HG03025 (cell line): ENCODE measurements around the gene PTPRD.

Experiments used
- ATAC-seq: cut with Tn5 transposase; IDR thresholded peaks from one replicate; pipeline ENCODE4 v1.9.1; 2021; ENCODE audit warnings: mild to moderate bottlenecking, moderate library complexity; ENCODE audit not compliant: unreplicated experiment, low FRiP score

The PTPRD gene

DNA sequence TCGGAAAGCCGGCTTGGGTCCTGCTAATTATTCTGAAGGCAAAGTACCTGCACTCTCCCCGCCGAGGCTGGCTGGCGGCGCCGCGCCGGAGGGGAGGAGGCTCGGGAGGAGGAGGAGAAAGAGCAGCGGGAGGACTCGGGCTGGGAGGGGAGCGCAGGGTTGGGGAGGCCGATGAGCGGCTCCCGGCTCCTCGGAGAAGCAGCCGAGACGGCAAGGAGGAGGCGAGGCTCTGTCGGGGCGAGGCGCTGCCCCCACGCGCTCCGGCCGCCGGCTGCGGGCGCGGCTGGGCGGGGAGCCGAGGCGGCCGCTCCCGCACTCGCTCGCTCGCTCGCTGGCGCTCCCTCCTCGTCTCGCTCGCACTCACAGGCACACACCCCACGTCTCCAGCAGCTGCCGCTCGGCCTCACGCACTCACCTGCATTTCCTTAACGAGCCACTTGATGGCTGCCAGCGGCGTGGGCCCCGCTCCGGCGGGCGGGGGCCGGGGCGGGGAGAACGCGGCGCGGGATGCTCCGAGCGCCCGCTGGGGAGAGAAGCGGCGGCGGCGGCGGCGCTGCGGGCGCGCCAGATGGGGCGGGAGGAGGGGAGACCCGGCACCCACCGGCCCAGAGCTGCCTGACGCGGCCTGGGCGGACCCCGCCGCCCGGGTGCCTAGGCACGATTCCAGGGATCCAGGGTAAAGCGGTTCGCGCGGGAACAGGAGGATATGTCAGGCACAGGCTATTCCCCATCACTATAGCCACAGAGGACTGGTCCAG lies at the start of gene PTPRD:
Gene PTPRD, minus strand, starts transcription at position 362 of the 758 bp plus-strand sequence.
- ATAC-seq = peak; percentile 97

DNA sequence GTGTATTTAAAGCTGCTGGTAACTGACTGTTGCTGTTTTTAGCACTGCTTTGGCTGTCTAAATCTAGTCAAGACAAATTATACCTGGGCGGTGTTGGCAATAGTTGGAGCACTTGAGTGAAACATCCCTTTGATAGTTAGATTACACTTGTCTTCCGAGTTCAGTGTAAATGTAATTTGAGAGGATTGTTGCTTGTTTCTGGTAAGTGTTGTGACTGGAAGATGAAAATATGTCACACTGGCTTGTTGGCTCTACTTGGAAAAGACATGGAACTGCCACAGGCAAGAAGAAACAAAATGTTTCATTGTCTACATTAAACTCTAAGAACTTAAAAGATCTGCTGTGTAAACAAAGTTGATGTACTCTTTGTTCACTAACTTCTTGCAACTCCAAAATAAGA lies 49.2 kb upstream of the PTPRD start:
- no peak for ATAC-seq

DNA sequence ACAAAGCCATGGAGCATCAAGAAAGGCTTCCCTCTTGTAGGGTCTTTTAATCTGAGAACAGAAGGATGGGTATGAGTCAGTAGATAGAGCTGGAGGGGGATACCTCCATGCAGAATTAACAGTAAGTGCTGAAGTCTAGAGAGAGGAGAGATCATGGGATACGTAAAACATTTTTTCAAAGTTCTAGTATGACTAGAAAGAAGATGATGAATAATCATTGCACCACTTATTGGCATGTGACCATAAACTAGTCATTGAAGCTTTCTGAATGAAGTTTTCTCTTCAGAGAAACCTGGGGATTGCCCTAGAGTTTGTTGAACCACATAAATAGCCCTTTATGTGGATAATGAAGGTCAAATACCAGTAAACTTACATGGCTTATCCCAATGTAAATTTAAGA lies 48.6 kb upstream of the PTPRD start:
- ATAC-seq = no peak

DNA sequence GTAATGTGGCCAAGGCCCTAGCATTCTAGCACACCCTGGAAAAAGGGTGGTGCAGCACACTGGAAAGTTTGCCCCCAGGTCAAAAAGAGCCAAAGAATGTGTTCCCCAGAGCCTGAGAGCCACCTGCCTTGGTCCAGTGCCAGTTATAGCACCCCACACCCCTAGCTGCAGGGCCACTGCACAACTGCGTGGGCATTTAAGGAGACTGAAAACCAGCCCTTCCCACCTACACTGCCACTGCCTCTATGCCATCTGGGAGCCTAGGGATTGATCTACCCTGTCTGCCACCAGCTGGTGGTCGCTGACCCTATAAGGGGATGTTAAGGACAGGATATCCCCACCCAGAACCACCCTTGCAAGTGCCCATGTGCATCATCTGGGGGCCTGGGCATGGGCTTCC lies 38.2 kb upstream of the PTPRD start:
- no peak for ATAC-seq

DNA sequence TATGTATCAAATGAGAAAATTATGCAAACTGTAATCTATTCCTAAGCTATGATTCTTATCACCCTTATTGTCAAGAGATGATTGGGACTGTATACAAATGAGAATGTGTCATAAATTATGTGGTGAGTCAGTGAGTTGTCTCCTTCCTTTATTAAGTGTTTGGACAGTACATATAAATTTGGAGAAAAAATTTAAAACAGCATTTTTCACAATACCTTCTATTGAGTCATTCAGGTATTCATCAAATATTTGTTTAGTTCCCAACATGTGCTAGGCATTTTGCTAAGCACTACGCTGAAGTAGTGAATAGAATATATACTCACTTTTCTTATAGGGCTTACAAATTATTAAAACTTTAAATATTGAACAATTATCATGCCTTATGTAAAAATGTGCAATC lies 36.3 kb upstream of the PTPRD start:
- ATAC-seq = no peak

DNA sequence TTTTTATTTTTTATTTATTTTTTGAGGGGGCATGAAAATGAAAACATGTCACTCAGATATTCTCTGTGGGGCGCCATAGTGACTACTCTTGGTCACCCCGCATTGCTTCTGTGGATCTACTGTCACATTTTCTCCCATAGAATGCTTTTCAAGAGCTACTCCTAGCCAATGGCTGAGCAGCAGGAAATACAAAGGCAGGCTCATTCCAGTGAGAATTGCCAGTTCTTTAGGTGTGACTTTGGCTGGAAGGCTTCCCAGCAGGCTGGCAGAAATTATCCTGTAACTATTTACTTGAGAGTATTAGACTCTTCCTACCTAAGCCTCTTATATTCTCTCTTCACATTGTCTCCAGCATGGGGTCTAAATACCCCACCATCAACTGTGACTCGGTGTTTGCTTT lies 21.0 kb upstream of the PTPRD start:
- no peak for ATAC-seq

DNA sequence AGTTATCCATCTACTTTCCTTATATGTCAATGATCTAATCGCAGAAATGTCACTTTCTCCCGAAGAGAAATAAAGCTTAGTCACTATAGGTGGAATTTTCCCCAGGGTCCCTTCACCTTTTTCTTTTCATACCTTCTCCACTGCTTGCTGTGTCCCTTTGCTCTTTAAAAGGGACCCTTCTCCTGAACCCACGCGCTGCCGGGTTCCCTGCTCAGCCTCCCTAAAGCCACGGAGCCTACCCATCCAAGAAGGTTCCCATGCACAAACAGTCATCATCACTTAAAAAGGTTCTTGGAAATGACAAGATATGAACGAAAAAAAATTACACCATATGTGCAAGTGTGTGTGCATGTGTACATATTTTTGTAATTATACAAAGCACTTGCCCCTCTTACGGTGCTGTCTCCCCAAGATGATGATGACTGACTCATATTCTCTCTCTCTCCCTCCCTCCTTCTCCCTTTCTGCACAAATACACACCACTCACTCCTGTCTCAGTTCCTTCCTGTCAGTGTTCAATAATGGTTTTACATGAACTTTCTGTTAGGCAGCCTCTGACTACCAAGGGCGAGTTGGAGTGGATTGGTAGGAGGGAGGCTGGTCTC lies 1.5 kb upstream of the PTPRD start:
- ATAC-seq = no peak

DNA sequence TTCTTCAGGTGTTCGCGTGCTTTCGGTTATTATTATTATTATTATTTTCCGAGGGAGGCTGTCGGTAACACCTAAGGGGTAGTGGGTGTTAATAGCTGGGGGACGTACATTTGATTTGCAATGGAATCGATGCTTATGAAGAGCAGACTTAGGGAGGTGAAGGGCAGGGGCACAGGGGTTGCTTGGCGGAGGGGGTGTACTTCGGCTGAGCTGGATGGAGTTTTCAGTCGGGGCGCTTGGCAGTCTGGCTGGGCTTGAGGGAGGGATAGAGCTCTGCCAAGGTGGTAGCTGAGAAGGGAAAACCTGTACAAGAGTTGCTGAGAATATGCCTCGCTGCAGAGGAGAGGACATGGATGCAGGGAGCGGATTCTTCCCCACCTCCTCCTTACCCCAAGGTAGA lies 617 bp upstream of the PTPRD start:
- no peak for ATAC-seq

DNA sequence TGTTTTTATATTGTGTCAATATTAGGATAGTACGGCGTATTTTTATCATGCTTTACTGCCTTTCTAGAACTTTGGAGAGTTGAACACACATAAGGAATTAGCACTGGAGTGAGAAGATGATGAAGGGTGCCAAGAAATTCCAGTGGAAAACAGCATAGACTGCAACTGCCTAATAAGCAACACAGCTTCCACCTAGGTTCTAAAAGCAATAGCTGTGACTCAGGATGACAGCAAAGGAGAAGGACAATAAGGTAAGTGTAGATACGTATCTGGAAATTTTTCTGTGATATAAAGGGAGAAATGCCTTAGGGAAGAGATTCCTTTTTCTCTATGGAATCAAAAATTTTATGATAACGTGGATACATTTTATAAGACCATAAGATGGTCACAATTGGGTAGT lies 7.4 kb downstream of the PTPRD start:
- no peak for ATAC-seq

DNA sequence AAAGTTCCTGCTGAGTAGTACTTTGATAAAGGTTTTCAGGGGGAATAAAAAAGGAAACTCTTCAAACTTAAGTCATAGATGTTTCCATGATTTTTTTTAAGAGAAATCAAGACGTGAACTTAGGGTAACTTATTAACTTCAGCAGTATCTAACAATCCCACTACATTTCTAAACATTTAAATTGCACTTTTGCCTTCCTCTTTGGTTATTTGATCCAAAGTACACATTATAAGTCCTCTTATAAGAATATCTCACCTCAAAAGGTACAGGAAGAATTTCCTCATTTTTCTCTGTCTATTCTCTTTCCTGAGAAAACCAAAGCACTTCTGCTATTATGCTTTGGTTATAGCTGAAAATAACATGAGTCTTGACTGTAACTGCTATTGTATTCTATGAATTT lies 7.9 kb downstream of the PTPRD start:
- ATAC-seq = no peak

DNA sequence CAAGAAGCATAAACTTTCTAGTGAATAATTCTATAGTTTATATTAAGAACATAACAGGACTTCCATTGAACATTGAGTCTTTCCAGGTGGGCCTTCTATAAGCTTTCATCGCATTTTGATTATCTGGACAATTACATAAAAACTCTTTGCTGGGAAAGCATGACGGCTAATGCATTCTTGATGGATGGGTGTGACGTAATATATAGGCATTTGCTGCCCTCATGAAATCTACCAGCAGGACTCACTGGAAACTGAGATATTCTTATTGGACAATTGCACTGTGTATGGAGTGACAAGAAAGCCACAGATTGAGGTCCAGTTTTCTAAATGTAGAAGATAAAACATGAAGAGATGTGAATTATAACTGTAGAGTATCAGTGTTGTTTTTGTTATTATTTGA lies 15.0 kb downstream of the PTPRD start:
- no peak for ATAC-seq

DNA sequence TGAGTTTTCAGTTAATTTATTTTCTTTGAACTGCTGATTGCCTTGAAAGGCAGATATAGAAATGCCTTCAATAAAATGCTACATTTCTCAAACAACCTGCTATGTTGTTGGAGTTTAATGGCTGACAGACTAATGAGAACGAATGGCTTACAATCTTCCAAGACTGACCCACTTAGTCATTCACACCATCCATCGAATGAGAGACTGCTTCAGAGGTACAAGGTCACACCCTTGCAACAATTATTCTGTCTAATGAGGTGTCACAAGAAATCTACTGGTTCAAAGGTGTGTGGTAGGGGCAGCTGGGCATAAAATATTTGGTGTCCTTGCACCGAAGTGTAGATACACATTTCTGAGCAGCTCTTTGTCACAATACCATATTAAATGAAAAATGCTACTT lies 18.3 kb downstream of the PTPRD start:
- no peak for ATAC-seq

DNA sequence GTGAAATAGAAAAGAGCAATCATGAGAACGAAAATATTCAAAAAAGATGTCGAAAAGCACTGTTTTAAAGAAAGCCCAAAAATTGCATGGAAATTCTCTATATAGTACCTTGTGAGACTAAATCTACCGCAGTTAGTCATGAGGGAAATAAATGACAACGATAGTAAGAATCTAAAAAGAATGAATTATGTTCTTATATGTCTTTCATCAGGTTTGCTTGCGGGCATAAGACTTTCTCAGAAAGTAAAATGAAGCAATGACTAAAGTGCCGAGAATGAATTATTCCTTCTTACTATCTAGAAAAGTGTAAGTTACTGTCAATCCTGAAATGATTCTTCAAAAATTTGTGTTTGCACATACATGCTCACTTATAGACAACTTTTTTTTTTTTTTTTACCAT lies 26.4 kb downstream of the PTPRD start:
- no peak for ATAC-seq

DNA sequence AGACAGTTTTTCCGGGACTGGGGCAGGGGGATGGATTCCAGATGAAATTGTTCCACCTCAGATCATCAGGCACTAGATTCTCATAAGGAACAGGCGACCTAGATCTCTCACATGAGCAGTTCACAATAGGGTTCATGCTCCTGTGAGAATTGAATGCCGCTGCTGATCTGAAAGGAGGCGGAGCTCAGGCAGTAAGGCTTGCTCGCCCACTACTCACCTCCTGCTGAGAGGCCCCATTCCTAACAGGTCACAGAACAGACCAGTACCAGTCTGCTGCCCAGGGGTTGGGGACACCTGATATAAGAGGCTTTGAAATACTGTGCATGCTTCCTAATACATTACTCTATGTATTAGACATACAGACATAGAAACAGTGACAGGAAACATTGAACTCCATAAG lies 41.1 kb downstream of the PTPRD start:
- ATAC-seq = no peak

DNA sequence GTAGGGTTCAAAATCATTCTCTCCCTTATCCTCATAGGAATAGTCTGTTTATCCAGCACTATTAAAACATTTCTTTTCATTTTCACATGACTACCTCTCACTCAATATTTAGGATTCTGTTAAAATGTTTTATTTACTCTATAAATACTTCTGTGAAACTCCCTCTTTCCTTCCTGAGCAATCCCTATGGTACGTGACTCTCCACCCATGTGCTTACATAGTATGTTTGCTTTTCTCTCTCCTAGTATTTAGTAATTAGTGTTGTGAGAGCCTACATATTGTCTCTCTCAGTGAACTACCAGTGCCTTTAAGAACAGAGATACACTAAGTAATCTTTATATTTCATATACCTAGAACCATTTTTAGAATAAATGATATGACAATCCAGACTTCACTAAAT lies 46.0 kb downstream of the PTPRD start:
- no peak for ATAC-seq

DNA sequence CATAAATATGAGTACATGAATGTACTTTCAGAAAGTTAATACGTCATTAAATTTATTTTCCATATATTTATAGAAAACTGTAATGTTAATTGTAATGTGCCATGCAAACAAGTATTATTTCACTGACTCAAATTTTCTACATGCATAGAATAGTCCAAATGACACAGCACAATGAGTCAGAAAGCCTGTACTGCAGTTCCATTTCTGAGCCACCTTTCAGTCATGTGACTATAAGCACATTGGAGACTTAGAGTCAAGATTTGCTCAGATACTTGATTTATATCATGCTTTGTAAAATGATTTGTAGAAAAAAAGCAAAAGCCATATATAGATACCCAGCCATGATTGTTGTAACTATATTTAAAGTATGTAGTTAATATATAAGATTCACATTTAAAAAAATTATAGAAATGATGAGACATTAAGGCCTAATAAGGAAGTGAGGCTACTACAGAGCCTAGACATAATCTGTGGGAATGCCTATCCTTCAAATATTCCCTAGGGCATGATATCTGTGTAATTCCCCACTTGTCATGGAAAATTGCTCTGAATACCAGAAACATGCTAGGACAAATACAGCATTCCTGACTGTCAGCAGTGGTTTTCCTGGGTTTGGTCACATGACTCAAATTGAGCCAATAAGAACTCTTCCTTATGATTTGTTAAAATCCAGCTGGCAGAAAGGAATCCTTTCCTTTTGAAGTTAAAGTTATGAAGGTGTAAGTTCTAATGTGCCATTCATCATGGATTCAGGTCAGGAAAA lies 50.0 kb downstream of the PTPRD start:
- ATAC-seq = no peak

DNA sequence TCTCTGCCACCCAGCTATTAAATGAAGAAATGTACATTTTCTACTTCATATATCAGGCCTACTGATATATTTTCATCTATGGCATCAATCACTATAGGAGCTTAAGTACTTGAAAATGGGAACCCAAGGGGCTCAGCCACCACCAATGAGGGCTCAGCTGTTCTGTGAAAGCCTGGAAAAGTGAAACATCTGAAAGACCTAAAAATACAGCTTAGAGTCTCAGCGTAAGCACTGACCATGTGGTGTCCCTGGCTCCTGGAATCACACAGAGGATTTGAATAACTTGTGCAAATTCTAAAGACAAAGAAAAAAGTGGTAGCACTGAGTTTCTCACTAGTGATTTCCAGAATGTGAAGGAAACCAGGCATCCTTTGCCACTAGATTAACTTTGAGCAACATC lies 64.5 kb downstream of the PTPRD start:
- ATAC-seq = no peak

DNA sequence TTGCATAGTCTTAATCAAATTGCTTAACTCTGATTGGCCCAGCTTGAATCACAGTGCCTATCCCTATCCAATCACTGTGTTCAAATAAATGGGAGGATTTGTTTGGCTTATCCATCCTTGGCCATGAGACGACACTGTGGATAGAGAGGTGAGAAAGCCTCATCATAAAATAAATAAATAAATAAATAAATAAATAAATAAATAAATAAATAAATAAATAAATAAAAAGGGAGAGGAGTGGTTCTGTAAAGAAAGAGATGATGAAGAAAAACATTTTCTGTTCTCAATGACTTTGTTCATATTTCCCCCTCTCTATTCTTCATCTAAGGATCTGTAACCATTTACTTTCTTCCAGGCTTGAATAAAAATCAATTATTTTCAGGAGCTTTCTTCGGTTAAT lies 74.7 kb downstream of the PTPRD start:
- ATAC-seq = no peak

DNA sequence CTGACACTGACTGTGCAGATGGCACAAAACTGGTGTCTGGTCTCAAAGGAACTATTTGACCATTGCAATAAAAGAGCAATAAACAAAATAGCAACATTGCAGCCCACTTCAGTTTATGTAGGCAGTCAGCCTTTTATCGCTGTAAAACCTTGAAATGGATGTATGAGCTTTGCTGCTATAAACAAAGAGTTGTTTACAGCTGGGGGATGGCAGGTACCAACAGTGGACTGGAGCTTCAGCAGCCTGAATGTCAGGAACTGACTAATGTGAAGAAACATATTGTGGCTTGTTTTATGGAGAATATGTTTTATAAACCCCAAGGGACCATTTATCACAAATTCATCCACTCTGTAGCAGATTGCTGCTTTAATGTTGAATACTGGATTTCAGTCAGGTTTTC lies 78.0 kb downstream of the PTPRD start:
- ATAC-seq = no peak

DNA sequence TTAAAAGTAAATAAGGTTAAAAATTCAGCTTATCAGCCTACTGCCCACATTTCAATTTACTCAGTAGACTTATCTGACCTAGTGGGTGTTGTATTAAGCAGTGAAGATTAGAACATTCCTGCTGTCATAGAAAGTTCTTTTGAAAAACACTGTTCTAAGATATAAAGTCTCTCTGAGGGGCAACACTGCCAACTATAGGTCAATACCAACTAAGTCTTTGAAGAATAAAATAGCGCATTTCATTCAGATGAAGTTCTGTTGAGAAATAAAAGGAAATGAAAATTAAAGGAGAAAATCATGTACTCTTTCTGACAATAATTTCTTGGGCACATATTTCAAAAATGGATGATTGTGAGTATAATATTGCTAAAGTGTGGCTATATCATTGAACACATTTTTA lies 86.8 kb downstream of the PTPRD start:
- ATAC-seq = no peak

DNA sequence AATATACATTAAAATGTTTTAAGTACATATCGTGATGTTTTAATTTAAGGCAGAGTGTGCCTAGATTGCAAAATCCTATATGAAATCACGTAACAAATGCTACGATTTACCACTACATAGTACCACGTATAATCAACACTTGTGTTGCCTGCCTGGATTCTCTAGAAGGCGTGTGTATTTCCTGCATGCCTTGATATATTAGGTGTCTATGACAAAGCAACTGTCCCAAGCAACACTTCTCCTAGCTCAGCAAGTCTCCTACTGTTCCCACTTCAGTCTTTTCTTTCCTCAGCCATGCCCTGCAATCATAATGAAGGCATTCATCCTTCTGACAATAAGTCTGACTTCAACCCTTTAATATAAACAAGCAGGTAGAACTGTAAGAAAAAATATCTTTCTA lies 89.6 kb downstream of the PTPRD start:
- no peak for ATAC-seq

DNA sequence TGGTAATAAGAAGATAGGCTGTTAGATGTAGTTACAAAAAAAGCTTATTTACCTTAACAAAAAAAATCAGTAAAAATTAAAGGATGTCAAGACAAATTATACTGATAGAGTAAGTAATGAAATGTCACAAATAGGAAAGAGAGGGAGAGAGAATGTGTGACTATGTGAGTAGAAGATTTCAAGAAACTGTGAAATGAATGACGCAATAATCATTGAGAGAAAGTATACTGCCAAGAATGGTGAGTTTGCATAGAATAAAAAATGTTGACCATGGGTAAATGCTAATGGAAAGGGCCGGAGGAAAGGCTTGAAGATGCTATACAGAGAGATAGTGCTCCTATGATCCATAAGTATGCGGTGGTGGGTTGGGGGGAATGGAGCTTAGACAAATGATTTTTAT lies 100.7 kb downstream of the PTPRD start:
- no peak for ATAC-seq
